Dermis blood vessel endothelial cell (primary cell): ENCODE results near the gene TTC38. TPM values are rescaled to one million over a fixed set of nuclear protein-coding genes. Genes with fewer than 3 reads are reported as not detected.
"Not testable (repeated sequence)": the region's sequence is repeated elsewhere in the genome, so short reads cannot be mapped to it uniquely, and the experiment has no call there.

Source experiments
- DNase-seq: peaks from one replicate; pipeline ENCODE4 v3.0.0; 2010
- total RNA-seq: library from RNA; depleted of rRNA; stranded (reverse); fragments of >200 nt; gene quantifications from 2 replicates; pipeline ENCODE4 v1.2.3, GENCODE V29; 2014

TTC38 gene
- total RNA-seq, 1 donor from 2014 or later, result 50.9 TPM

GRCh38 chr22:46247443-46247975 lies 20.3 kb upstream of the TTC38 start:
- no peak for DNase-seq

- DNase-seq, result peak; percentile 87
These were observed 17.6 kb upstream of the TTC38 start, which contains the start of gene CDPF1 for GRCh38 chr22:46250035-46250782. Gene CDPF1, minus strand, starts transcription at chr22:46250293. Its CDS starts 2,009 bp downstream, at chr22:46248284.

- DNase-seq, result no peak
These were observed 17.1 kb upstream of the TTC38 start for GRCh38 chr22:46250783-46251125.

- no peak for DNase-seq
These were observed 16.5 kb upstream of the TTC38 start for GRCh38 chr22:46251266-46251665.

- no peak for DNase-seq
These were observed 15.9 kb upstream of the TTC38 start for GRCh38 chr22:46251816-46252380.

- no peak for DNase-seq
These were observed 11.3 kb upstream of the TTC38 start for GRCh38 chr22:46256358-46256958.

- DNase-seq, result no peak
These were observed 8.4 kb upstream of the TTC38 start for GRCh38 chr22:46259374-46259773.

- no peak for DNase-seq
These were observed 7.8 kb upstream of the TTC38 start for GRCh38 chr22:46260038-46260437.

- peak; percentile 86 for DNase-seq
These were observed 5.2 kb upstream of the TTC38 start for GRCh38 chr22:46262449-46263215.

GRCh38 chr22:46263216-46263590 lies 4.6 kb upstream of the TTC38 start, which contains the start of gene PKDREJ:
Gene PKDREJ, minus strand, starts transcription at chr22:46263343. Its CDS starts 21 bp downstream, at chr22:46263322.
- DNase-seq, result no peak

GRCh38 chr22:46264520-46264919 lies 3.3 kb upstream of the TTC38 start:
- not testable (repeated sequence) for DNase-seq

GRCh38 chr22:46265627-46266026 lies 2.2 kb upstream of the TTC38 start:
- not testable (repeated sequence) for DNase-seq

GRCh38 chr22:46269564-46269963 lies 1.8 kb downstream of the TTC38 start:
- peak; percentile 10 for DNase-seq

- DNase-seq, result no peak
These were observed 4.4 kb downstream of the TTC38 start for GRCh38 chr22:46272196-46272595.

GRCh38 chr22:46272762-46273431 lies 5.1 kb downstream of the TTC38 start:
- no peak for DNase-seq

- no peak for DNase-seq
These were observed 5.8 kb downstream of the TTC38 start for GRCh38 chr22:46273432-46274148.

- no peak for DNase-seq
These were observed 6.6 kb downstream of the TTC38 start for GRCh38 chr22:46274381-46274780.

- no peak for DNase-seq
These were observed 7.8 kb downstream of the TTC38 start for GRCh38 chr22:46275455-46276122.

GRCh38 chr22:46276563-46276962 lies 8.8 kb downstream of the TTC38 start:
- no peak for DNase-seq

GRCh38 chr22:46278656-46279645 lies 11.1 kb downstream of the TTC38 start:
- no peak for DNase-seq
